ENCODE data around the gene RBM15.

Gene RBM15

GRCh38 chr1:110339407-110340206, 430 bp downstream of the RBM15 start (continued):
- TF ChIP-seq ZSCAN16 (tag by site-specific recombination; IDR thresholded peaks at IDR 0.05), result no peak; the same call in 1 of the 2 replicates
- TF ChIP-seq ZBTB48 (tag by site-specific recombination; IDR thresholded peaks at IDR 0.05), result no peak
- peak; percentile 72 for TF ChIP-seq ZNF335 (tag by site-specific recombination; conservative IDR thresholded peaks at IDR 0.05)
- no peak for TF ChIP-seq ZNF664 (tag by site-specific recombination; IDR thresholded peaks at IDR 0.05)
- TF ChIP-seq ZNF19 (tag by site-specific recombination; IDR thresholded peaks at IDR 0.05; ENCODE audit: low read depth), result no peak
- no peak for TF ChIP-seq ZNF37A (tag by site-specific recombination; IDR thresholded peaks at IDR 0.05)
- TF ChIP-seq ZNF792 (tag by site-specific recombination; IDR thresholded peaks at IDR 0.05), result peak; percentile 86; the same call in 1 of the 2 replicates
- no peak for TF ChIP-seq ZNF404 (tag by site-specific recombination; IDR thresholded peaks at IDR 0.05)
- TF ChIP-seq EGR2 (tag by site-specific recombination; IDR thresholded peaks at IDR 0.05; ENCODE audit: low read depth), result peak; percentile 83
- no peak for TF ChIP-seq ZNF626 (tag by site-specific recombination; IDR thresholded peaks at IDR 0.05)
- TF ChIP-seq ZNF239 (tag by site-specific recombination; IDR thresholded peaks at IDR 0.05), result no peak
- TF ChIP-seq ZNF2 (tag by site-specific recombination; IDR thresholded peaks at IDR 0.05), result no peak; the same call in 1 of the 2 replicates
- TF ChIP-seq ZNF76 (tag by site-specific recombination; IDR thresholded peaks at IDR 0.05; ENCODE audit: borderline replicate concordance, low read depth), result 0 out of 2 replicates have a peak, but pooled peaks have one; percentile 35
- TF ChIP-seq ZBTB21 (tag by site-specific recombination; IDR thresholded peaks at IDR 0.05), result 0 out of 2 replicates have a peak, but pooled peaks have one; percentile 9
- TF ChIP-seq ZNF654 (tag by site-specific recombination; IDR thresholded peaks at IDR 0.05; ENCODE audit: low read depth), result no peak
- no peak for TF ChIP-seq ZNF785 (tag by site-specific recombination; IDR thresholded peaks at IDR 0.05)
- TF ChIP-seq HOXC10 (CRISPR knock-in tag; IDR thresholded peaks at IDR 0.05), result no peak
- TF ChIP-seq, protein P1, sequence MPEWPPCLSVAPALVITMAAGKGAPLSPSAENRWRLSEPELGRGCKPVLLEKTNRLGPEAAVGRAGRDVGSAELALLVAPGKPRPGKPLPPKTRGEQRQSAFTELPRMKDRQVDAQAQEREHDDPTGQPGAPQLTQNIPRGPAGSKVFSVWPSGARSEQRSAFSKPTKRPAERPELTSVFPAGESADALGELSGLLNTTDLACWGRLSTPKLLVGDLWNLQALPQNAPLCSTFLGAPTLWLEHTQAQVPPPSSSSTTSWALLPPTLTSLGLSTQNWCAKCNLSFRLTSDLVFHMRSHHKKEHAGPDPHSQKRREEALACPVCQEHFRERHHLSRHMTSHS (tag by site-specific recombination; IDR thresholded peaks at IDR 0.05), result no peak
- TF ChIP-seq ZNF184 (tag by site-specific recombination; IDR thresholded peaks at IDR 0.05), result no peak
- TF ChIP-seq ZEB2 (tag by site-specific recombination; IDR thresholded peaks at IDR 0.05), result peak; percentile 71
- TF ChIP-seq KLF9 (tag by site-specific recombination; IDR thresholded peaks at IDR 0.05; ENCODE audit: low read depth), result 0 out of 2 replicates have a peak, but pooled peaks have one; percentile 13
- TF ChIP-seq HOXA7 (CRISPR knock-in tag; IDR thresholded peaks at IDR 0.05; ENCODE audit: borderline replicate concordance), result no peak
- TF ChIP-seq SP3 (tag by site-specific recombination; IDR thresholded peaks at IDR 0.05), result 0 out of 2 replicates have a peak, but pooled peaks have one; percentile 28
- no peak for TF ChIP-seq ZNF266 (tag by site-specific recombination; IDR thresholded peaks at IDR 0.05; ENCODE audit: low read depth)
- TF ChIP-seq, protein P2, sequence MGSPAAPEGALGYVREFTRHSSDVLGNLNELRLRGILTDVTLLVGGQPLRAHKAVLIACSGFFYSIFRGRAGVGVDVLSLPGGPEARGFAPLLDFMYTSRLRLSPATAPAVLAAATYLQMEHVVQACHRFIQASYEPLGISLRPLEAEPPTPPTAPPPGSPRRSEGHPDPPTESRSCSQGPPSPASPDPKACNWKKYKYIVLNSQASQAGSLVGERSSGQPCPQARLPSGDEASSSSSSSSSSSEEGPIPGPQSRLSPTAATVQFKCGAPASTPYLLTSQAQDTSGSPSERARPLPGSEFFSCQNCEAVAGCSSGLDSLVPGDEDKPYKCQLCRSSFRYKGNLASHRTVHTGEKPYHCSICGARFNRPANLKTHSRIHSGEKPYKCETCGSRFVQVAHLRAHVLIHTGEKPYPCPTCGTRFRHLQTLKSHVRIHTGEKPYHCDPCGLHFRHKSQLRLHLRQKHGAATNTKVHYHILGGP (tag by site-specific recombination; IDR thresholded peaks at IDR 0.05), result no peak
- TF ChIP-seq TRIM28 (IDR thresholded peaks at IDR 0.05; ENCODE audit: borderline replicate concordance, low read length), result no peak
- no peak for TF ChIP-seq HOXD13 (CRISPR knock-in tag; IDR thresholded peaks at IDR 0.05; ENCODE audit: borderline replicate concordance)
- TF ChIP-seq ZNF248 (tag by site-specific recombination; IDR thresholded peaks at IDR 0.05), result no peak
- TF ChIP-seq, protein P3, sequence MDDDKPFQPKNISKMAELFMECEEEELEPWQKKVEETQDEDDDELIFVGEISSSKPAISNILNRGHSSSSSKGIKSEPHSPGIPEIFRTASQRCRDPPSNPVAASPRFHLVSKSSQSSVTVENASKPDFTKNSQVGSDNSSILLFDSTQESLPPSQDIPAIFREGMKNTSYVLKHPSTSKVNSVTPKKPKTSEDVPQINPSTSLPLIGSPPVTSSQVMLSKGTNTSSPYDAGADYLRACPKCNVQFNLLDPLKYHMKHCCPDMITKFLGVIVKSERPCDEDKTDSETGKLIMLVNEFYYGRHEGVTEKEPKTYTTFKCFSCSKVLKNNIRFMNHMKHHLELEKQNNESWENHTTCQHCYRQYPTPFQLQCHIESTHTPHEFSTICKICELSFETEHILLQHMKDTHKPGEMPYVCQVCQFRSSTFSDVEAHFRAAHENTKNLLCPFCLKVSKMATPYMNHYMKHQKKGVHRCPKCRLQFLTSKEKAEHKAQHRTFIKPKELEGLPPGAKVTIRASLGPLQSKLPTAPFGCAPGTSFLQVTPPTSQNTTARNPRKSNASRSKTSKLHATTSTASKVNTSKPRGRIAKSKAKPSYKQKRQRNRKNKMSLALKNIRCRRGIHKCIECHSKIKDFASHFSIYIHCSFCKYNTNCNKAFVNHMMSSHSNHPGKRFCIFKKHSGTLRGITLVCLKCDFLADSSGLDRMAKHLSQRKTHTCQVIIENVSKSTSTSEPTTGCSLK (tag by site-specific recombination; IDR thresholded peaks at IDR 0.05), result no peak
- peak; percentile 28; the same call in 1 of the 2 replicates for TF ChIP-seq KLF17 (tag by site-specific recombination; IDR thresholded peaks at IDR 0.05)
- no peak for TF ChIP-seq SALL2 (tag by site-specific recombination; IDR thresholded peaks at IDR 0.05; ENCODE audit: borderline replicate concordance)
- TF ChIP-seq ZNF670 (tag by site-specific recombination; IDR thresholded peaks at IDR 0.05; ENCODE audit: low read depth), result no peak
- no peak; the same call in 1 of the 2 replicates for TF ChIP-seq ZBTB8A (tag by site-specific recombination; IDR thresholded peaks at IDR 0.05)
- TF ChIP-seq ZNF747 (tag by site-specific recombination; IDR thresholded peaks at IDR 0.05), result no peak
- TF ChIP-seq, protein P4, sequence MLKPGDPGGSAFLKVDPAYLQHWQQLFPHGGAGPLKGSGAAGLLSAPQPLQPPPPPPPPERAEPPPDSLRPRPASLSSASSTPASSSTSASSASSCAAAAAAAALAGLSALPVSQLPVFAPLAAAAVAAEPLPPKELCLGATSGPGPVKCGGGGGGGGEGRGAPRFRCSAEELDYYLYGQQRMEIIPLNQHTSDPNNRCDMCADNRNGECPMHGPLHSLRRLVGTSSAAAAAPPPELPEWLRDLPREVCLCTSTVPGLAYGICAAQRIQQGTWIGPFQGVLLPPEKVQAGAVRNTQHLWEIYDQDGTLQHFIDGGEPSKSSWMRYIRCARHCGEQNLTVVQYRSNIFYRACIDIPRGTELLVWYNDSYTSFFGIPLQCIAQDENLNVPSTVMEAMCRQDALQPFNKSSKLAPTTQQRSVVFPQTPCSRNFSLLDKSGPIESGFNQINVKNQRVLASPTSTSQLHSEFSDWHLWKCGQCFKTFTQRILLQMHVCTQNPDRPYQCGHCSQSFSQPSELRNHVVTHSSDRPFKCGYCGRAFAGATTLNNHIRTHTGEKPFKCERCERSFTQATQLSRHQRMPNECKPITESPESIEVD (tag by site-specific recombination; IDR thresholded peaks at IDR 0.05), result no peak

Measured in HEK293 (cell line).